SIG-M5 (cell line): Measurements from ENCODE around the gene SLC35B1.

ENCODE experiments used
- DNase-seq: peaks from one replicate; lab custom pipeline; 2025; lab: John Stamatoyannopoulos, UW

SLC35B1 gene

GRCh38 chr17:49670641-49671040, 37.1 kb downstream of the SLC35B1 start:
- no peak for DNase-seq

- no peak for DNase-seq
These were observed 37.8 kb downstream of the SLC35B1 start for GRCh38 chr17:49670002-49670401.

- DNase-seq, result no peak
These were observed 39.9 kb downstream of the SLC35B1 start for GRCh38 chr17:49667854-49668253.

GRCh38 chr17:49664706-49665211, 43.0 kb downstream of the SLC35B1 start:
- no peak for DNase-seq

GRCh38 chr17:49659661-49660382, 47.9 kb downstream of the SLC35B1 start:
- DNase-seq, result no peak

- no peak for DNase-seq
These were observed 51.5 kb downstream of the SLC35B1 start for GRCh38 chr17:49656247-49656646.
